ENCODE measurements around the gene B3GNT4. TPM values are rescaled to one million over a fixed set of nuclear protein-coding genes. Genes with fewer than 3 reads are reported as not detected.

The B3GNT4 gene
- total and polyA plus RNA-seq, 2 of the 8 experiments (the other 6 are each of a cell fraction or from before 2014, with no cell fraction given), result 1.1 to 1.4 TPM

DNA sequence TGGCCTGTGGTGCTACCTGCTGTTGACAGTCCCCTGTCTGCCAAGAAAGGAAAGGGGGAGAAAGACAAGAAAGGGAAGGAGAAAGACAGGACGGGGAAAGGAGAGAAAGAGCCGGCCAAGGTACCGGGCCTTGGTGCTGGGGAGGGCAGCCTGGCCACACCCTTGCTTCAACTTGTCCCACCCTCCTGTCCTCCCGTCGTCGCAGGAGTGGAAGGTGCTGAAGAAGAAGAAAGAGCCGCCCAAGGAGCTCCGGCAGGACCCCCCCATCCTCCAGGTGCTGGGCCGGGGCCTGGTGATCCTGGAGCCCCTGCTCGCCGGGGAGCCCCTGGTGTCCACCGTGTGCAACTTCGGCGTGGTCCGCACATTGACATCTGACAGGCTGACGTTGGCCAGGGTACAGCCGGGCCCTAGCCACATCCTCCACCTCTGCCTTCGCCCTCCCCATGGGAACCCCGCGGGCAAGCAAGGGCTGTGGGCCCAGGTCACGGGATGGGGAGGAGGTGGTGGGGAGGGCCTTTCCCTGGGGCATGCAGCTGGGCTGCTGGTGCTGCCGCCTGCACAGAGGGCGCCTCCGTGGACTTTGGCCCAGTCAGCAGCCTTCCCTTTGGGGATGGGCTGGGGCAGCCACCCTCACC lies 2.9 kb upstream of the B3GNT4 start:
- H3K23ac ChIP-seq (ENCODE audit: insufficient read length), result no peak overlapping the region
- H4K8ac ChIP-seq (ENCODE audit: extremely low read depth, insufficient read depth, low read length), result peak overlapping the region; percentile 57
- H3K79me1 ChIP-seq (ENCODE audit: low read depth, low read length), result no peaks in the 10 kb centered on the region
- H3K14ac ChIP-seq (ENCODE audit: insufficient read length), result no peak overlapping the region
- no peak overlapping the region for H3K27ac ChIP-seq (ENCODE audit: low read depth, low read length)
- H2AK5ac ChIP-seq (ENCODE audit: low read depth, low read length), result no peak overlapping the region
- DNase-seq (ENCODE audit: low read depth in 1 of 2, low spot score in 2 of 2), result no peak
- no peak overlapping the region for H2BK15ac ChIP-seq (ENCODE audit: low read length)
- 92% methylated on average over 17 of the region's 24 CpGs; no CpG with 5 or more reads in 1 of the 2 experiments for WGBS, 2 experiments (ENCODE audit: extremely low coverage in 1 of 2, insufficient coverage in 1 of 2, insufficient read length in 1 of 2, insufficient replicate concordance in 2 of 2, low coverage in 1 of 2, low lambda C conversion rate in 2 of 2, missing lambda C conversion rate in 1 of 2)
- no peak overlapping the region for H2BK120ac ChIP-seq (replicated peaks; ENCODE audit: low read depth, low read length)
- H3K23me2 ChIP-seq (ENCODE audit: low read depth, low read length), result peaks cover 9% of the 10 kb centered on the region; the same call in 1 of the 2 replicates
- H3K4me1 ChIP-seq (replicated peaks in 1 of 4; ENCODE audit: control insufficient read depth in 3 of 4, insufficient read depth in 4 of 4, low read length in 3 of 4), result peaks cover 0 to 10% (median 3%) of the 10 kb centered on the region in 4 experiments; a peak in 4 of 7 replicates
- no peak overlapping the region for H2AFZ ChIP-seq (ENCODE audit: low read length)
- FAIRE-seq, result no peak
- H3K9me3 ChIP-seq (ENCODE audit: insufficient read depth in 2 of 2, low read depth in 1 of 2, low read length in 1 of 2), result no peaks in the 10 kb centered on the region
- H3K36me3 ChIP-seq (ENCODE audit: control insufficient read depth in 2 of 4, insufficient read depth in 4 of 4, low read length in 3 of 4), result peaks cover 0 to 4% (median 0%) of the 10 kb centered on the region in 4 experiments; a peak in 1 of 8 replicates
- H3K4me2 ChIP-seq (ENCODE audit: insufficient read depth in 1 of 2, low read depth in 2 of 2, low read length in 2 of 2), result no peak overlapping the region
- peaks cover 4 to 6% of the 10 kb centered on the region in 2 experiments for H4K20me1 ChIP-seq (replicated peaks in 1 of 2; ENCODE audit: control insufficient read depth in 1 of 2, insufficient read depth in 2 of 2, low read length in 2 of 2)
- no peak overlapping the region for H4K91ac ChIP-seq (replicated peaks; ENCODE audit: insufficient read length, low read length)
- H4K5ac ChIP-seq (ENCODE audit: insufficient read length, low read depth, low read length), result no peak overlapping the region
- no peak overlapping the region for H2BK20ac ChIP-seq (ENCODE audit: low read length)
- H3K4me3 ChIP-seq (ENCODE audit: extremely low read depth in 1 of 4, insufficient read depth in 2 of 4, low read depth in 3 of 4, low read length in 4 of 4), result no peak overlapping the region
- CTCF ChIA-PET (ENCODE audit: partially characterized antibody), result interaction anchor here (0.7 to 4.0 kb wide), 7 partner anchors 10 to 330 kb away, joined by 3 to 18 read pairs (median 3); partner anchors contain the start of genes DIABLO and LRRC43
- H3K18ac ChIP-seq (ENCODE audit: extremely low read depth, low read length), result no peak overlapping the region
- H2BK12ac ChIP-seq (ENCODE audit: low read depth, low read length), result no peak overlapping the region
- no peak overlapping the region for H3K56ac ChIP-seq (replicated peaks; ENCODE audit: insufficient read length, low read depth, low read length)
- no peaks in the 10 kb centered on the region for H3K79me2 ChIP-seq (ENCODE audit: control insufficient read depth in 1 of 2, insufficient read depth in 2 of 2, low read length in 2 of 2)
- no peak overlapping the region for H3K4ac ChIP-seq (replicated peaks; ENCODE audit: insufficient read length, low read depth, low read length)
- POLR2A ChIA-PET (ENCODE audit: partially characterized antibody), result interaction anchor here (0.6 to 17.6 kb wide), 3 partner anchors 9 to 62 kb away, joined by 3 to 230 read pairs (median 3); partner anchors contain the start of gene DIABLO
- no peak overlapping the region for H3K9ac ChIP-seq (replicated peaks in 1 of 4; ENCODE audit: extremely low read depth in 1 of 4, low read depth in 3 of 4, low read length in 3 of 4)
- H2BK5ac ChIP-seq (ENCODE audit: low read depth, low read length), result no peak overlapping the region
- peaks cover 9 to 36% (median 22%) of the 10 kb centered on the region in 4 experiments; a peak in 6 of 7 replicates for H3K27me3 ChIP-seq (replicated peaks in 1 of 4; ENCODE audit: control insufficient read depth in 3 of 4, extremely low read depth in 1 of 4, insufficient read depth in 3 of 4, low read length in 3 of 4)
- TF ChIP-seq KDM1A (IDR thresholded peaks at IDR 0.05; ENCODE audit: borderline replicate concordance, low read length), result no peak

Data from H1 (cell line).